GM18909 (cell line): ENCODE measurements around the gene ATP1B1.
A peak's percentile ranks its signal among the peaks of the same experiment; 100 is the strongest.

Experiments used
- ATAC-seq: cut with Tn5 transposase; IDR thresholded peaks from one replicate; pipeline ENCODE4 v1.9.1; 2021; ENCODE audit warnings: mild to moderate bottlenecking; ENCODE audit not compliant: unreplicated experiment, poor library complexity

The ATP1B1 gene

DNA sequence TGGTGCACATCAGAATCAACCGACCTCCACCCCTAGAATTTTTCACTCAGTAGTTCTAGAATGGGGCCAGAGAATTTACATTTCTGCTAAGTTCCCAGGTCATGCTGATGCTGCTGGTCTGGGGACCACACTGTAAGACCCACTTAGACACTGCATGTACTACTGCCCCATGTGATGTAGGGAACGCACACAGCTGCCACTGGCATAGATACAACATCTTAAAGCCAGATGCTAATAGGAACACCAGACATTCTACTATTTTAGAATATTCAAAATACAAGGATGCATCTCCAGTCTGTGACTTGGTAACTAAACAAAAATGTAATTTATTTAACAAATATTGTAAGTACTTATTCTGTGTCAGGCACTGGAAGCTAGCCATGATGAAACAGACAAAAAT lies 14.1 kb upstream of the ATP1B1 start:
- no peak for ATAC-seq

DNA sequence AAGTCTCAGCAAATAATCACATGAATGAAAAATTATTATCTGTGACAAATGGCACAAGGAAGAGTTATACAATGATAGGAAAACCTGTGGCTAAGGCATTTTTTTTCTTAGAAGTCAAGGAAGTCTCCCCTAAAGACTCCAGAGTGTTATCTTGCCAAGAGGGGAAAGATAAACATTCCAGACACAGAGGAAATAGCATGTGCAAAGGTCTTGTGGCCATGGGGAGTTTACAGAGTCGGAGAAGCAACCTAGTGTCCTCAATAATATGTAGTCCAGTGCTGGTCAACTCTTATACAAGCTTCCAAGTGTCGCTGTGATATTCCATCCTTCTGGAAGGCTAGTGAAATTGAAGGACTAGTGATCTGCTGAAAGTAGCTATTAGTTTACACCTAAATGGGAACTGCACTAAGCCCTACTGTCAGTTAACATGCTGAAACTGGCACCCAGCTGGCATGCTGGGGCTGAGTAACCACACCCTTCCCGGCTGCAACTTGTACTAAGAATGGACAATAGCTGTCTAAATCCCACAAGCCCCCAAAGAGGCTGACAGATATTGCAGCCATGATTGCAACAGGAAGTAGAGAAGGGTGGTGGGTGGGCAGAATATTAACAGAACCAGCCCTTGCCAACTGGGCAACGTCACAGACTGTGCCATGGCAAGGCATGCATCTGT lies 11.5 kb upstream of the ATP1B1 start:
- no peak for ATAC-seq

GRCh38 chr1:169098380-169098779 lies 8.1 kb upstream of the ATP1B1 start:
- ATAC-seq = no peak

DNA sequence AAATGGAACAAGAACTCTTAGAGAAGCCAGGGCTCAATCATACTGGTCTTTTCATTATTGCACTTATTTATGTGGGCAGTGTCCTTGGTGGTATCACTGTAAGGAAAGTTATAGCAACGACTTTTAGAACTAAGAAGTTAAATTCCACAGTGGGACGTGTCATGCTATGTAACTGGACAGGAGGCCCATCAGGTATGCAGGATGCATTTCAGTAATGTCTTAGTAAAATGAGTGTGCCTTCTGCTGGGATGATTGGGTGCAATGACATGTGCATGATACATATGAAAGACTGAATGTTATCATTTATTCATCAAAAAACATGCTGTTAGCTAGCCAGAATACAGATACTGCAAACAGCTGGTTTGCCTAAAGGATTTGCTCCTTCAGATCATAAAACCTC lies 6.9 kb upstream of the ATP1B1 start:
- ATAC-seq = no peak

GRCh38 chr1:169100208-169100607 lies 6.3 kb upstream of the ATP1B1 start:
- ATAC-seq = no peak

- ATAC-seq = no peak
Measured at GRCh38 chr1:169100651-169101088, 5.8 kb upstream of the ATP1B1 start.

DNA sequence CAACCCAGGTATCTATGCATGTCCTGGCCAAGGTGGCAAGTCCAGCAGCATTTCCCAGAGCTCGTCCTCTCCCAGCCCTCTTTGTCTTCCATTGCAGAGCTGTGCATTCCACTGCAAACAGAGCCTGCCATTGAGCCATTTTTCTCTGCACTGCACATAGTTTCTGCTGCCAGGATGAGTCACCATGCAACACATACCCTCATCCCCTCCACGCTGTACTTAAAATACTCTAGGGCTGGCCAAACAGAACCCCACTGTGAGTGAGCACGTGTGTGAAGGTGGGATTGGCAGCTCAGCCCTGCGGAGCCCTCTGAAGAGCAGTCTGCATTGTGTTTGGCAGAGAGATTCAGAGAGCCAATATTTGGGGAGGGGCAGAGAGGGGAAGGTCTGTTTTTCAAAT lies 3.9 kb upstream of the ATP1B1 start:
- no peak for ATAC-seq

GRCh38 chr1:169103002-169103401 lies 3.5 kb upstream of the ATP1B1 start:
- ATAC-seq = no peak

DNA sequence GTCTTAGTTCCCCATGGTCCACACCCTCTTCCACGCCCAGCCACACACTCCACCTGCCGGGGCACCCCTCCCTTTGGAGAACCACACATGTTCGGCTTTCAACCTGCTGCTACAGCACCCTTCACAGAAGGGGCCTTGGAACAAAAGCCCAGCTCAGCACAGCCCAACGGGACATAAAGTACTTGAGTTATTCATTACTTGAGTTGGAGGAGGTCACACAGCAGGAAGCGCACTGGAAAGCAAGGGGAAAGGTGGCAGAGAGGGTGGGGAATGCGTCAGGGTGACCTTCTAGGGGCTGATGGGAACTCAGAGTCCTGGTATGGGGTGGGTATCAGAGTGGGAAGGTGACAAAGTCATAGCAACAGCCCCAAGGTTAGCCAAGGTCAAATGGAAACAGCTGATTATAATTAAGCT lies 3.0 kb upstream of the ATP1B1 start:
- no peak for ATAC-seq

DNA sequence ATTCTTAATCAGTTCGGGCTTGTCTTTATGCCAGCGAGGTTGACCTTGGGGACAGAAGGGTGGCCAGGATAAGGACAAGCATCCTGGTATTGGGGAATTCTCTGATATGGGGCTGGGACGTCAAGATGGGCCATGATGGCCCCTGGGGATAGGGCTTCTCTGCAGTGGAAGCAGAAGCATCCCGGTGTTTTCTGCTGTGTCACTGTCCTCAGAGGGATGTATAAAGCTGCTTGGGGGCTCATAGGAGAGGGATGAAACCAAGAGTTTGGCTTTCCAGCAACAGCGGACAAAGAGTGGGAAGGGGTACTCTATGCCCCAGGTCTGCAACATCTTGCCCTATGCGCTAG lies 1.4 kb upstream of the ATP1B1 start:
- ATAC-seq = no peak

DNA sequence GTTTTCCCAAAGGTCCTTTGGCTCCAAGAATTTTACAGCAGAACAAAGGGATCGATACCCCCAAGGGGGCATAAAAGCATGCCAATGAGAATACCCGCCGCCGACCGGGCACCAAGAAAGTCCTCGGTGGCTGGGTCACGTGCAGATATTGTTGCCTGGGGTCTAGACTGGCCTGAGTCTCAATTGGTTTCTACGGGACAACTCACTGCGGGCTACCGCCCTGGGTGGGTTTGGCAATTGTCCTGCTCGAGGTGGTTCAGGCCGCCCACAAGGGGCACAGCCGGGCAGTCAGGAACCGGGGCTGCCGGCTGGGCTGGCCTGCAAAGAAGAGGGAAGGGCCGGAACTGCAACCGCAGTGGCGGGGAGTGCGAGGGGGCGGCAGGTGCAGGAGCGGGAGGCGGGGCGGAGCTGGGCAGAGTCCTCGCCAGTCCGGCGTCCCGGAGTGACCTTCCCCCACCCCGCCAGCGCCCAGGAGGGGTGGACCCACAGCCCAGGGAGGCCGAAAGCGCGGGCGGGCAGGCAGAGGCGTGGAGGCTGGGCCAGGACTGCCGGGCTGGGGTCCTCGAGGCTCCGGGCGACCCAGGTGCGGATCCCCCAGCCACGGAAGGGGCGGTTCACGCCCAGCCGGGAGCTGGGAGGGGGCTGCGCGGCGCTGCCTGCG lies 926 bp upstream of the ATP1B1 start:
- ATAC-seq = peak; percentile 46

DNA sequence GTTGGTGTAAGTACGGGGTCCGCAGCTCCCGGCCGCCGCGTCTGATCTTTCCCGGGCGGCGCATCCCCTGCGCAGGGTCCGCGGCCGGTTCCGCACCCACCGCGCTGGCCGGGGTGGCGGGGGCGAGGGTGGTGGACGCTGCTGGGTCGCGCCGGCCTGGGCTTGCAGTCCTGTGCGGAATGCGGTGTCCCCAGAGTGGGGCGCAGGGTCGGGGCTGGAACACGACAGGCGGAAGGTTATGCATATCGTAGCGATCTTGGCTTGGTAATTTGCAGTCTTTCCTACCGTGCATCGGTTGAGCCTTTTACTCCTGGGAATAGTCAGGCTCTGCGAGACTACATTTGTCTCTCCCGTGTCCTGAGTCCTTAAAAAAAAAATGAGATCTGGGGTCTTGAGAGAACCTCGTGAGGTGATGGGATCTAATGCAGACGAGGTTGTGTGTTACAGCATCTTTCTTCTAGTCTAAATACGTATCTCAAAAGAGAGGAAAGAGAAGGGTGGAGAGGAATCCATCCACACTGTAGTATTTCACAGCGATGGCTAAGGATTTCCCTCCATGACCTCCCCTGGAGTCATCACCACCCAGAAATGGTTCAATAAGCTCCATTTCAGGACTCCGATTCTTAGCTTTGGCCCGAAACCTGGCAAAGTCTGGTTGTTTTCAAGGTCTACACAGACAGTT lies 572 bp downstream of the ATP1B1 start:
- ATAC-seq = no peak

- no peak for ATAC-seq
Measured at GRCh38 chr1:169107603-169108208, 1.2 kb downstream of the ATP1B1 start.

- no peak for ATAC-seq
Measured at GRCh38 chr1:169108223-169108622, 1.7 kb downstream of the ATP1B1 start.

DNA sequence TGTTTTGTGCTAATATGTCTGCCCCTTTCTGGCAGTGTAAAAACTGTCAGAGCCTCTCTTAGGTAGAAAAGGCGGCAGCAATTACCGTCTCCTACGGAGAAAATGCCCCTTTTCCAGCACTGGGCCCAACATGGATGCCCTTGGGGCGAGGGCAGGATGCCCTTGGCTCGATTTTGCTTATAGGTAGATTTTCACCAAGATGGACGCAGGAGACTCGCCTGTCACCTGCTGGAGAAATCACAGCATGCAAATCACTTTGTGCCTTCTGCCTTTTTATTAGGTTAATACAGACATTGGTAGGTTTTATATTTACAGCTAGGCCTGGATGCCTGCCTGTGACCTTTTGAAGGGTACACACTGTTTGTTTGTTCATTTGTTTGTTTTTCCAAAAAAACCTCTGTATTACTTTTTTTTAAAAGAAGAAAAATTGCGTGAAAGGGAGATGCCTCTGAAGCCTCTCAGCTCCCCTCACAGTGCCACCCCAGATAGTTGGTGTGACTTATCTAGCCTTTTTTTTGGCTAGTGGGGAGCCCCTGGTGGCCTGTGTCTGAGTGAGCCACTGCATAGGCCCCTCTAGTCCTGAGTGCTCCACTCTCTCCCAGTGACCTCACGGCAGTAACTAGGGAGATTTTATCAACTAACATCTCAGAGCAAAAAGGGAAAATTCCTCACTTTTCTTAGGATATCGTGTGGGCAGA lies 2.5 kb downstream of the ATP1B1 start:
- no peak for ATAC-seq

GRCh38 chr1:169109561-169110134 lies 3.2 kb downstream of the ATP1B1 start:
- ATAC-seq = no peak

GRCh38 chr1:169110236-169110635 lies 3.7 kb downstream of the ATP1B1 start:
- no peak for ATAC-seq

DNA sequence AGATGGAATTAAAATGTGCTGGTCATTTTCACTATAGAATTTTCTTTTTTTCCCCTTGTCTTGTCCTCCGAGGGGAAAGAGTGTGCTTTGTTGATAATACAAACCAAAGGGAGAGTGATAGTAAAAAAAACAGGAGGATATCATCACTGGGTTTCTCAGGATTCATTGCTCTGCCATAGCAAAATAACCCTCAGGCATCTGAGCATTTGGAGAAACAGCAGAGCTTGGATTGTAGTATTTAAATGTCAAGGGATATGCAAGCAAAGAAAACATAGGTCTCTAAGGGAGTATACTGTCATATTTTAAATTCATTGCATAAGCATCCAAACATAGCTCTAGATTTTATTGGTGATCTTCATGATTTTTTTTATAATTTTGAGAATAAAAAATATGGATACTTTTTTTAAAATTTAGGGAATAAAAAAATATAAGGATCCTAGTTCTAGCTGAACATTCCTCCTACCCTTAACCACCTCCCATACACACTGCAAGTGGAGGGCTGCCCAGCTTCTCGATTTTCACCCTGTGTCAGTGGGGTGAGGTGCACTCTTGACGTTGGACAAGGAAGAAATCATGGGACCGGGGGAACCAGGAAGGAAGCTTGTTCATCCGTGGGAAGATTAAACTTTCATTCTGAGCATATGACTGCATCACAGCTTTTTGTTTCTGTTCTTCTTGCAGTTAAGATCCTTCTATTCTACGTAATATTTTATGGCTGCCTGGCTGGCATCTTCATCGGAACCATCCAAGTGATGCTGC lies 4.4 kb downstream of the ATP1B1 start:
- no peak for ATAC-seq

- ATAC-seq = no peak
Measured at GRCh38 chr1:169111472-169111871, 5.0 kb downstream of the ATP1B1 start.

DNA sequence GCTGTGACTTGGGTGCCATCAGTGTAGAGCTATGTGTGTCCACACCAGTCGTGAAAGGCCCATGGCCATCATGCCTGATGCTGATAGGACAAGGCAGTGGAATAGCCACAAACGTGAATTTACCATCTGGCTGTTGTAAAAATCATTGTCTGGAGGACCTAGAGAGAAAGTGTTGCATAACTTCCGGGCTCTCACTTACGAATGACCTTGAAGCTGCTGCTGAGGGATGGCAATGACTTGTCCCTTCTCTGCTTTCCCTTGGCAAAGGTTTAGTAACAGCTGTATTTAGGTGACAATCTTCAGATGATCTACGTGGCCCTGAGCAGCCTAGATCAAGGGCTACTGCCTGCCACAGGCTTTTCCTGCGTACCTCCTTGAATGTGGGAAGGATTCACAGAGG lies 5.8 kb downstream of the ATP1B1 start:
- no peak for ATAC-seq
